Endothelial cell of umbilical vein (primary cell): ENCODE data around the gene TMEM128. TPM values are rescaled to one million over a fixed set of nuclear protein-coding genes. Genes with fewer than 3 reads are reported as not detected.

Source experiments
- BruUV-seq: library from RNA; stranded (reverse); fragments of 400-500 nt; replicated peaks from 2 replicates; lab custom pipeline; 2021; lab: Mats Ljungman, UMichigan
- CTCF ChIA-PET: fragments of 300-600, 350-600 bp; sonication (Branson Sonifier 250); formaldehyde crosslinking; loops from one replicate; lab custom pipeline; 2021; ENCODE audit warnings: antibody characterized with exemption, inconsistent platforms; lab: Charles Lee
- POLR2A ChIA-PET: fragments of 300-600, 350-600 bp; sonication (Branson Sonifier 250); formaldehyde crosslinking; loops from one replicate; lab custom pipeline; 2021; ENCODE audit warnings: antibody characterized with exemption, inconsistent platforms; lab: Charles Lee
- DNase-seq: peaks from one replicate; pipeline ENCODE4 v3.0.0-alpha.2; 2011; ENCODE audit warnings: low read depth, low spot score
- FAIRE-seq: peaks from 2 replicates; lab custom pipeline; 2011; peaks lifted over from hg19 to GRCh38; lab: Jason Lieb, UNC
- H2AFZ ChIP-seq: 2 replicates; pipeline ENCODE4 v1.6.0; 2012; ENCODE audit warnings: low read depth, low read length, control low read depth, inconsistent platforms
- H3K27ac ChIP-seq: 2 replicates; pipeline ENCODE4 v1.5.1; 2011; ENCODE audit warnings: low read depth, mild to moderate bottlenecking, control low read depth, low read length, moderate library complexity; ENCODE audit not compliant: insufficient read depth
- H3K27me3 ChIP-seq, 2 experiments: 2 replicates each; pipeline versions ENCODE4 v1.6.0 to v1.6.1; 2011; ENCODE audit warnings: low read length in 2 of 2, mixed read lengths in 1 of 2; ENCODE audit not compliant: control insufficient read depth in 2 of 2, insufficient read depth in 2 of 2
- H3K36me3 ChIP-seq, 2 experiments: 2 replicates in 1 of 2; 3 replicates in 1 of 2; pipeline ENCODE4 v1.5.1; 2011; ENCODE audit warnings: low read length in 2 of 2, mild to moderate bottlenecking in 1 of 2, moderate library complexity in 1 of 2; ENCODE audit not compliant: control insufficient read depth in 2 of 2, insufficient read depth in 2 of 2; ENCODE audit errors: extremely low read depth in 1 of 2
- H3K4me1 ChIP-seq: 3 replicates; pipeline ENCODE4 v1.5.1; 2011; ENCODE audit warnings: mild to moderate bottlenecking, low read length; ENCODE audit not compliant: control insufficient read depth, insufficient read depth; ENCODE audit errors: extremely low read depth
- H3K4me2 ChIP-seq: 2 replicates; pipeline ENCODE4 v1.6.1; 2011; ENCODE audit warnings: low read length, control low read depth, mixed read lengths; ENCODE audit not compliant: insufficient read depth
- H3K4me3 ChIP-seq, 3 experiments: fragments of 200-600 bp in 1 of 3; sonication (generic), shearing (Covaris generic) in 1 of 3; replicated peaks in 1 of 3; 2 replicates each; pipeline ENCODE4 v1.5.1; 2011 to 2016; ENCODE audit warnings: control low read depth in 3 of 3, low read length in 3 of 3, mild to moderate bottlenecking in 2 of 3, inconsistent platforms in 1 of 3, low read depth in 1 of 3, moderate library complexity in 1 of 3; ENCODE audit not compliant: insufficient read depth in 1 of 3
- H3K79me2 ChIP-seq: 2 replicates; pipeline ENCODE4 v1.6.0; 2012; ENCODE audit warnings: low read length, inconsistent platforms; ENCODE audit not compliant: control insufficient read depth, insufficient read depth
- H3K9ac ChIP-seq: replicated peaks from 2 replicates; pipeline ENCODE3; 2011; ENCODE audit warnings: low read length, control low read depth; ENCODE audit not compliant: insufficient read depth; ENCODE audit errors: extremely low read depth
- H3K9me1 ChIP-seq: replicated peaks from 3 replicates; pipeline ENCODE4 v1.6.0; 2011; ENCODE audit warnings: mild to moderate bottlenecking, low read length; ENCODE audit not compliant: control insufficient read depth, insufficient read depth; ENCODE audit errors: extremely low read depth
- H3K9me3 ChIP-seq: replicated peaks from 2 replicates; pipeline ENCODE4 v1.5.1; 2012; ENCODE audit warnings: low read length, inconsistent platforms; ENCODE audit not compliant: control insufficient read depth, insufficient read depth
- H4K20me1 ChIP-seq: replicated peaks from 2 replicates; pipeline ENCODE3; 2011; ENCODE audit warnings: mild to moderate bottlenecking, low read length; ENCODE audit not compliant: control insufficient read depth, insufficient read depth; ENCODE audit errors: extremely low read depth
- CTCF ChIP-seq, 2 donors: IDR thresholded peaks; 1 replicate in 1 of 2; 2 replicates in 1 of 2; pipeline ENCODE4 v1.5.1; 2011; ENCODE audit warnings: low read length in 2 of 2, mild to moderate bottlenecking in 2 of 2, moderate library complexity in 2 of 2, control low read depth in 1 of 2, inconsistent platforms in 1 of 2, low read depth in 1 of 2; ENCODE audit not compliant: insufficient read depth in 1 of 2; ENCODE audit errors: extremely low read depth in 1 of 2
- EZH2 ChIP-seq: IDR thresholded peaks from 2 replicates; pipeline ENCODE4 v1.6.1; 2012; ENCODE audit warnings: borderline replicate concordance, low read depth, mild to moderate bottlenecking, moderate library complexity, low read length, inconsistent platforms; ENCODE audit not compliant: severe bottlenecking
- FOS ChIP-seq: IDR thresholded peaks from 2 replicates; pipeline ENCODE4 v1.6.1; 2011; ENCODE audit warnings: mild to moderate bottlenecking, low read length, moderate library complexity, borderline replicate concordance; ENCODE audit not compliant: insufficient read depth
- GATA2 ChIP-seq: IDR thresholded peaks from 2 replicates; pipeline ENCODE4 v1.7.0; 2011; ENCODE audit warnings: low read depth, mild to moderate bottlenecking, moderate library complexity, mixed read lengths, low read length; ENCODE audit not compliant: insufficient read length, insufficient read depth
- JUN ChIP-seq: IDR thresholded peaks from 2 replicates; pipeline ENCODE4 v1.6.1; 2011; ENCODE audit warnings: borderline replicate concordance, low read depth; ENCODE audit not compliant: insufficient read length, insufficient read depth
- MAX ChIP-seq: IDR thresholded peaks from 2 replicates; pipeline ENCODE4 v1.6.1; 2011; ENCODE audit not compliant: insufficient read depth, insufficient read length
- MYC ChIP-seq: IDR thresholded peaks from one replicate; pipeline ENCODE4 v1.6.1; 2011; ENCODE audit warnings: mild to moderate bottlenecking, low read depth, low read length
- POLR2A ChIP-seq: IDR thresholded peaks from 2 replicates; pipeline ENCODE4 v1.6.1; 2012; ENCODE audit warnings: low read depth, mild to moderate bottlenecking, control low read depth, low read length
- POLR2AphosphoS5 ChIP-seq: IDR thresholded peaks from 2 replicates; pipeline ENCODE4 v1.6.1; 2012; ENCODE audit warnings: low read depth, mild to moderate bottlenecking, control low read depth, low read length, moderate library complexity; ENCODE audit not compliant: insufficient read depth
- dilution Hi-C: fragments of 300-500 bp; cut with MboI; formaldehyde crosslinking; loops from one replicate; pipeline ENCODE4 v1.15.0; 2019; ENCODE audit warnings: low sequenced_read_pairs; ENCODE audit not compliant: extremely low pct_ligation_motif_present
- intact Hi-C: fragments of 100-400 bp; cut with micrococcal nuclease; formaldehyde crosslinking; loops from one replicate; pipeline ENCODE4 v1.10.0; 2022
- polyA plus RNA-seq, 4 experiments: library from polyadenylated mRNA; depleted of rRNA in 3 of 4; stranded (reverse) in 3 of 4; unstranded in 1 of 4; fragments of >200 nt; gene quantifications; 2 replicates each; pipeline versions ENCODE4 v1.2.1 to v1.2.3, GENCODE V29; 2011 to 2012; ENCODE audit warnings: missing spikeins in 1 of 4
- total RNA-seq: library from RNA; stranded (reverse); gene quantifications from 2 replicates; pipeline ENCODE4 v1.2.3, GENCODE V29; 2021

TMEM128 gene
- total and polyA plus RNA-seq, 2 donors (not counting 3 experiments of a cell fraction or from before 2014, with no cell fraction given) = 11.5 to 23.8 TPM

DNA sequence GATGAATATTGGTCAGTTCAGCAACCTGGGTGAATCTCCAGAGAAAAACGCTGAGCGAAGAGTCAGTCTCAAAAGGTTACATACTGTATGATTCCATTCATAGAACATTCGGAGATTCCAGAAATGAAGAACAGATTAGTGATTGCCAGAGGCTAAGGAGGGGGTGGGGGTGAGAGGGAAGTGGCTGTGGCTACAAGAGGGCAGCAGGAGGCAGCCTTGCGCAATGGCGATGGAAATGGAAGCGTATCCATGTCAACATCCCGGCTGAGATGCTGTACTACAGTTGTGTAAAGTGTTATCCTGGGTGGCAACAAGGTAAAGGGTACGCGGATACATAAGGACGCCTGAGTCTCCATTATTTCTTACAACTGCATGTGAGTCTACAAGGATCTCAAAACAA is 23.9 kb upstream of the TMEM128 start:
- H3K27ac ChIP-seq = no peak overlapping the region
- DNase-seq (no peak), FAIRE-seq (no peak)
- H3K36me3 ChIP-seq = peaks cover 6 to 12% of the 10 kb centered on the region in 2 experiments
- CTCF ChIA-PET = no interaction called here
- intact Hi-C loops = no loop called here
- no peaks in the 10 kb centered on the region for H3K27me3 ChIP-seq
- H3K9me3 ChIP-seq = no peaks in the 10 kb centered on the region
- TF ChIP-seq CTCF (IDR thresholded peaks at IDR 0.05; ENCODE audit: extremely low read depth in 1 of 2, insufficient read depth in 1 of 2, low read depth in 1 of 2, low read length in 2 of 2) (no peak), FOS (no peak), POLR2AphosphoS5 (no peak)
- no TSS peak for BruUV-seq
- dilution Hi-C loops = no loop called here
- no peak overlapping the region for H3K9ac ChIP-seq
- no peaks in the 10 kb centered on the region for H4K20me1 ChIP-seq
- H3K4me1 ChIP-seq = peaks cover 25% of the 10 kb centered on the region
- H3K4me2 ChIP-seq = no peak overlapping the region
- POLR2A ChIA-PET = no interaction called here
- H2AFZ ChIP-seq = no peak overlapping the region
- H3K4me3 ChIP-seq = no peak overlapping the region
- no peaks in the 10 kb centered on the region for H3K79me2 ChIP-seq
- H3K9me1 ChIP-seq = no peaks in the 10 kb centered on the region

GRCh38 chr4:4270529-4270928 is 22.5 kb upstream of the TMEM128 start:
- Histone ChIP-seq H3K9me3 (no peaks in the 10 kb centered on the region), H3K27me3 (no peaks in the 10 kb centered on the region), H3K27ac (peak overlapping the region; percentile 77), H2AFZ (no peak overlapping the region), H3K36me3 (peaks cover 6 to 12% of the 10 kb centered on the region in 2 experiments), H3K9me1 (no peaks in the 10 kb centered on the region), H3K4me3 (no peak overlapping the region), H3K4me1 (peaks cover 25% of the 10 kb centered on the region), H3K9ac (peak overlapping the region; percentile 58), H3K4me2 (peak overlapping the region; percentile 18), H4K20me1 (no peaks in the 10 kb centered on the region), H3K79me2 (no peaks in the 10 kb centered on the region)
- no peak for DNase-seq
- ChIA-PET CTCF (interaction anchor here (0.7 to 1.2 kb wide), 5 partner anchors 10 to 22 kb away, joined by 3 to 14 read pairs (median 3); no protein-coding TSS in a partner anchor), POLR2A (no interaction called here)
- dilution Hi-C loops (no loop called here), intact Hi-C loops (loop anchor here (1.0 kb wide), 2 partner anchors 13 to 20 kb away; partner anchors contain the start of genes LYAR and ZBTB49)
- no peak for FAIRE-seq
- no TSS peak for BruUV-seq
- TF ChIP-seq POLR2AphosphoS5 (no peak), POLR2A (no peak), JUN (no peak), GATA2 (no peak), FOS (no peak), CTCF (IDR thresholded peaks at IDR 0.05; ENCODE audit: extremely low read depth in 1 of 2, insufficient read depth in 1 of 2, low read depth in 1 of 2, low read length in 2 of 2) (no peak), EZH2 (no peak), MAX (no peak), MYC (no peak)
